Measurements from ENCODE around the gene TCF12.

DNA sequence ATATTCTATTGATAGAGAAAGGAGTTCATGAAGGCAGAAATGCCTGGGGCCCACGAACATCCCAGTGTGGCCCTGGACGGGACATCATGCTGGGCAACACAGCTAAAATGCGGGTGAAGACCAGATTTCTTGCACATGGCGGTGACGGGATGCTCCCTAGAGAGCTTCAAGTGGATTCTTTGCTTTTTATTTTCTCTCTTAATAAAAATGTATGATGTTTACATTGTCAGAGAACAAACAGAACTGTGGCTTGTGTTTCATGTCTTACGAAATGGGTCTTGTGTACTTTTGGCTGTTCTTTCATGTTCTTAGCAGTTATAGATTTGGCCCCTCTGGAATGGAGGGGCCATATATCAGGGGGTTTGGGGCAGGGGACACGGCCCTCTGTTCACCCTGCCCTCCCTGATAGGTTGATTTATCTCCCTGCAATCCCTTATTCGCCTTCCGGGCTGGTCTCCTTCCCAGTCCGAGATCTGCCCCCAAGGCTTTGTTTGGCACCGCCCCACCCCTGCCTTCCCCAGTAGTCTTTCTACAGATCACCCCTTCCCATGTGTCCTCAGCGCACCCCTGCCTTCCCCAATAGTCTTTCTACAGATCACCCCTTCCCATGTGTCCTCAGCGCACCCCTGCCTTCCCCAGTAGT is 389.2 kb downstream of the TCF12 start:
- TF ChIP-seq, protein P1, sequence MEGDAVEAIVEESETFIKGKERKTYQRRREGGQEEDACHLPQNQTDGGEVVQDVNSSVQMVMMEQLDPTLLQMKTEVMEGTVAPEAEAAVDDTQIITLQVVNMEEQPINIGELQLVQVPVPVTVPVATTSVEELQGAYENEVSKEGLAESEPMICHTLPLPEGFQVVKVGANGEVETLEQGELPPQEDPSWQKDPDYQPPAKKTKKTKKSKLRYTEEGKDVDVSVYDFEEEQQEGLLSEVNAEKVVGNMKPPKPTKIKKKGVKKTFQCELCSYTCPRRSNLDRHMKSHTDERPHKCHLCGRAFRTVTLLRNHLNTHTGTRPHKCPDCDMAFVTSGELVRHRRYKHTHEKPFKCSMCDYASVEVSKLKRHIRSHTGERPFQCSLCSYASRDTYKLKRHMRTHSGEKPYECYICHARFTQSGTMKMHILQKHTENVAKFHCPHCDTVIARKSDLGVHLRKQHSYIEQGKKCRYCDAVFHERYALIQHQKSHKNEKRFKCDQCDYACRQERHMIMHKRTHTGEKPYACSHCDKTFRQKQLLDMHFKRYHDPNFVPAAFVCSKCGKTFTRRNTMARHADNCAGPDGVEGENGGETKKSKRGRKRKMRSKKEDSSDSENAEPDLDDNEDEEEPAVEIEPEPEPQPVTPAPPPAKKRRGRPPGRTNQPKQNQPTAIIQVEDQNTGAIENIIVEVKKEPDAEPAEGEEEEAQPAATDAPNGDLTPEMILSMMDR (IDR thresholded peaks at IDR 0.05) = no peak
- no peak for TF ChIP-seq EZH2 (IDR thresholded peaks at IDR 0.05)
